ENCODE data around the gene ITPK1.

GRCh38 chr14:93062890-93063289, 52.8 kb downstream of the ITPK1 start:
- TF ChIP-seq CTCF (IDR thresholded peaks at IDR 0.05) (no peak), POLR2A (IDR thresholded peaks at IDR 0.05) (no peak)

Data from thyroid gland (tissue), 4 donors.